ENCODE results near the gene GRM3. TPM values are rescaled to one million over a fixed set of nuclear protein-coding genes. Genes with fewer than 3 reads are reported as not detected.

Gene GRM3
- total RNA-seq, 3 donors from 2014 or later, result not detected

DNA sequence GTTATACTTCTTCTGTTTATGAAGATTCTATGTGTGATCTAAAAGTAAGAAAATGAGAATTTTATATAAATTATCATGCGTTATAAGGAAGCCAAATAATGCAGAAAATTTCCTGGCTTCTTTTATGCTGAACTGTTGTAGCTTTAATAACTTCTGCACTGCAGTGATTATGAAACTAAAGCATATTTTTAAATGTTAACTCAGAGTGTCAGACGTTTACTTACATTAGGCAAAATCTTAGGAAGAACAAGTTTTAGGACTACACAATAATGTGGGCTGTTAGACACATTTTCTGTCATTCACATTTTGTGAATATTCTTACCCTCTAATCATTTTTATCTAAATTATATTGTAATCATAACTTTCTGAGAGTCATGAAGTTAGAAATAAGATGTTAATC, 22.0 kb downstream of the GRM3 start:
- no peak for DNase-seq
- intact Hi-C loops (cut with DNase I, micrococcal nuclease), result no loop called here
- H3K9me3 ChIP-seq, result no peaks in the 10 kb centered on the region
- TF ChIP-seq, protein P1, sequence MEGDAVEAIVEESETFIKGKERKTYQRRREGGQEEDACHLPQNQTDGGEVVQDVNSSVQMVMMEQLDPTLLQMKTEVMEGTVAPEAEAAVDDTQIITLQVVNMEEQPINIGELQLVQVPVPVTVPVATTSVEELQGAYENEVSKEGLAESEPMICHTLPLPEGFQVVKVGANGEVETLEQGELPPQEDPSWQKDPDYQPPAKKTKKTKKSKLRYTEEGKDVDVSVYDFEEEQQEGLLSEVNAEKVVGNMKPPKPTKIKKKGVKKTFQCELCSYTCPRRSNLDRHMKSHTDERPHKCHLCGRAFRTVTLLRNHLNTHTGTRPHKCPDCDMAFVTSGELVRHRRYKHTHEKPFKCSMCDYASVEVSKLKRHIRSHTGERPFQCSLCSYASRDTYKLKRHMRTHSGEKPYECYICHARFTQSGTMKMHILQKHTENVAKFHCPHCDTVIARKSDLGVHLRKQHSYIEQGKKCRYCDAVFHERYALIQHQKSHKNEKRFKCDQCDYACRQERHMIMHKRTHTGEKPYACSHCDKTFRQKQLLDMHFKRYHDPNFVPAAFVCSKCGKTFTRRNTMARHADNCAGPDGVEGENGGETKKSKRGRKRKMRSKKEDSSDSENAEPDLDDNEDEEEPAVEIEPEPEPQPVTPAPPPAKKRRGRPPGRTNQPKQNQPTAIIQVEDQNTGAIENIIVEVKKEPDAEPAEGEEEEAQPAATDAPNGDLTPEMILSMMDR (IDR thresholded peaks at IDR 0.05), result no peak
- H3K36me3 ChIP-seq (ENCODE audit: low read depth), result no peaks in the 10 kb centered on the region
- no peaks in the 10 kb centered on the region for H3K4me1 ChIP-seq (ENCODE audit: low read depth)
- H3K4me3 ChIP-seq, result no peak overlapping the region
- ATAC-seq, result no peak

DNA sequence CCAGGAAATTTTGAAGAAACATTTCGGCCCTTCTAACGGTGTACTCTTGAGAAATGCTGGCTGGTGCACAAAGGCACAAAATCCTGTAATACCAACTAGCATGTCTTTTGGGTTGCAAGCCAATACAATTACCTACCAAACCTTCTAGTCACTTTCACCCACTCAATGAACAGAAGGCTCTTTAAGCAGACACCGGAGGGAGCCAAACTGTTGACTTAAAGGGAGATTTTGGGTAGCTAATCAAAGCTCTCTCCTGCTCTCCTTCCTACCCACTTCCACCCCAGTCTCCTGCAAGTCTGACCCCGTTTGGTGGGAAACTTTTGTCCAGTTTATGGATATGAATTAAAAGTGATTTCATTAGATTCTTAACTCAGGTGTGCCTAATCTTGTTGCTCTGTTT, 24.0 kb downstream of the GRM3 start:
- no peaks in the 10 kb centered on the region for H3K36me3 ChIP-seq (ENCODE audit: low read depth)
- TF ChIP-seq, protein P1 (IDR thresholded peaks at IDR 0.05), result no peak

DNA sequence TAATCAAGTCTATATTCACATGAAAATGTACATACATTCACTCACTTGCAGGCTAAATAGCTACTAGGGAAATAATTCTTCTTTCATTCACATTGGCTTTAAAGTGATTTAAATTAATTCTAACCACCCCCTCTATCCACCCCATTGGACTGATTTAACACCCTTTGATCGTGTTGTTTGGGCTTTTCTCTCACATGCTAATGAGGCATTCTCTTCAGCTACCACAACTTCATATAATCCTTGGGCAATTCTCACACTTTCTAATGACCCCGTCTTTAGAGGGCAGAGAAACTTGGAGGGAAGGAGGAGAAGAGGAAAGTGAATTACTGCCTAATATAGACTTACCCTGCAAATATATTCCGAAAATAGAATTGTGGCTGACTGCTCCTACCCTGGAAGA, 24.6 kb downstream of the GRM3 start:
- Histone ChIP-seq H3K9me3 (no peaks in the 10 kb centered on the region), H3K36me3 (ENCODE audit: low read depth) (no peaks in the 10 kb centered on the region), H3K4me3 (no peak overlapping the region), H3K4me1 (ENCODE audit: low read depth) (no peaks in the 10 kb centered on the region)
- DNase-seq (no peak), ATAC-seq (no peak)
- TF ChIP-seq, protein P1 (IDR thresholded peaks at IDR 0.05), result no peak
- intact Hi-C loops (cut with DNase I, micrococcal nuclease), result no loop called here

More for the DNA sequence above, 24.0 kb downstream of the GRM3 start:
- intact Hi-C loops (cut with DNase I, micrococcal nuclease), result no loop called here
- ATAC-seq (no peak), DNase-seq (no peak)
- Histone ChIP-seq H3K4me3 (no peak overlapping the region), H3K9me3 (no peaks in the 10 kb centered on the region), H3K4me1 (ENCODE audit: low read depth) (no peaks in the 10 kb centered on the region)

DNA sequence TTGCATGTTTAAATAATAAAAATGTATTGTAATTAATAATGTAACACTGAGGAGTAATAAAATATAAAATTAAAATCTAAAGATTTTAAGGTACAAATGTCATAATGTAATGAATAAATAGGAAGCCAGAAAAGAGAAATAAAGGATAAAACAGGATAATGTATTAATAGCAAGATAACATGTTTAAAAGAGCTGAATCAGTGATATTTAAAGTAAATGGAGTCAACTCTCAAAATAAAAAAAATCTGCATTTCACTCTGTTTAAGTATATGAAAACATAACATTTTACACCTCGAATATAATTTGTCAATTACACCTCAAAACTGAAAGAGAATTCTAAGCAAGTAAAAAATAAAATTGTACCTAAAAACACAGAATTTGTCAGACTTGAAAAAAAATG, 44.1 kb downstream of the GRM3 start:
- Histone ChIP-seq H3K4me3 (no peak overlapping the region), H3K4me1 (ENCODE audit: low read depth) (no peaks in the 10 kb centered on the region), H3K9me3 (no peaks in the 10 kb centered on the region), H3K36me3 (ENCODE audit: low read depth) (no peaks in the 10 kb centered on the region)
- TF ChIP-seq, protein P1 (IDR thresholded peaks at IDR 0.05), result no peak
- intact Hi-C loops (cut with DNase I, micrococcal nuclease), result no loop called here
- DNase-seq (no peak), ATAC-seq (no peak)

DNA sequence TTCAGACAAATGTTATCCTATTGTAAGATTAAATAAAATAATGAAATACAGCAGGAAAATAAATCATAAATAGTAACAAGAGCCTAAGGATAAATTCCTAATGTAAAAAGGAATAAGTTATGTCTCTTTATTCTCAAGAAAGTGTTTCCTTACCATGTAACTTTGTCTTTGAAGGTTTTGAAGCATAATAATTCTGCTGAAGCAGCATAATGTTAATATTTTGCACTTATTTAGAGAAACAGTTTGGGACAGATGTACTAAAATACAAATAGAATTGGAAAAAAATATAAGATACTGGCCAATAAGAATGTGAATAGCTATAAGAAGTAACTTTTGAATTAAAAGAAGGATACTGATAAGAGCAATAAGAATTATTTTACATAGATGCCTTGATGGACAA, 45.7 kb downstream of the GRM3 start:
- intact Hi-C loops (cut with DNase I, micrococcal nuclease), result no loop called here
- ATAC-seq (no peak), DNase-seq (no peak)
- TF ChIP-seq, protein P1 (IDR thresholded peaks at IDR 0.05), result no peak
- H3K4me1 ChIP-seq (ENCODE audit: low read depth), result no peaks in the 10 kb centered on the region
- no peak overlapping the region for H3K4me3 ChIP-seq
- no peaks in the 10 kb centered on the region for H3K9me3 ChIP-seq
- no peaks in the 10 kb centered on the region for H3K36me3 ChIP-seq (ENCODE audit: low read depth)

DNA sequence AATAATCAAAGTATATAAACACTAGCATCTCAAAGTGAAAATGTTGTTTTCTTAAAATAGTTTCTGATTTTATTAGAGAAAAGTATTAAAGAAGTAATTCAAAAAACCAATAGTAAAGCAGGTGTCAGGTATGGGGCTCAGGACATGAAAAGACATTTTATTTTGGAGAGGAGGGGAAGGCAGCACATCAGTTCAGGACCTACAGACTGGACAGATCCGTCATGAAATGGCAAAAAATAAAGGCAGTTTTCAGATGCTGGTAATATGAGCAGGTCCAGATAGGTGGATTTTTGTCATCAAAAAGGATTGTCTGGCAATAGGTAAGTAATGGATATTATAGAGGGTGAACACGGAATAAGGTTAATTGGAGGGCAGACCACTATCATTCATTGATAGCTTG, 49.0 kb downstream of the GRM3 start:
- Histone ChIP-seq H3K36me3 (ENCODE audit: low read depth) (no peaks in the 10 kb centered on the region), H3K4me3 (no peak overlapping the region), H3K4me1 (ENCODE audit: low read depth) (no peaks in the 10 kb centered on the region), H3K9me3 (no peaks in the 10 kb centered on the region)
- ATAC-seq, result no peak
- intact Hi-C loops (cut with DNase I, micrococcal nuclease), result no loop called here
- TF ChIP-seq, protein P1 (IDR thresholded peaks at IDR 0.05), result no peak
- no peak for DNase-seq

Data from mucosa of descending colon (tissue), 3 donors.